HG03135 (cell line): ENCODE measurements around the gene KCNC4.

ENCODE experiments used
- ATAC-seq: cut with Tn5 transposase; IDR thresholded peaks from one replicate; pipeline ENCODE4 v1.9.1; 2021; ENCODE audit warnings: mild to moderate bottlenecking, moderate library complexity; ENCODE audit not compliant: unreplicated experiment

KCNC4 gene

DNA sequence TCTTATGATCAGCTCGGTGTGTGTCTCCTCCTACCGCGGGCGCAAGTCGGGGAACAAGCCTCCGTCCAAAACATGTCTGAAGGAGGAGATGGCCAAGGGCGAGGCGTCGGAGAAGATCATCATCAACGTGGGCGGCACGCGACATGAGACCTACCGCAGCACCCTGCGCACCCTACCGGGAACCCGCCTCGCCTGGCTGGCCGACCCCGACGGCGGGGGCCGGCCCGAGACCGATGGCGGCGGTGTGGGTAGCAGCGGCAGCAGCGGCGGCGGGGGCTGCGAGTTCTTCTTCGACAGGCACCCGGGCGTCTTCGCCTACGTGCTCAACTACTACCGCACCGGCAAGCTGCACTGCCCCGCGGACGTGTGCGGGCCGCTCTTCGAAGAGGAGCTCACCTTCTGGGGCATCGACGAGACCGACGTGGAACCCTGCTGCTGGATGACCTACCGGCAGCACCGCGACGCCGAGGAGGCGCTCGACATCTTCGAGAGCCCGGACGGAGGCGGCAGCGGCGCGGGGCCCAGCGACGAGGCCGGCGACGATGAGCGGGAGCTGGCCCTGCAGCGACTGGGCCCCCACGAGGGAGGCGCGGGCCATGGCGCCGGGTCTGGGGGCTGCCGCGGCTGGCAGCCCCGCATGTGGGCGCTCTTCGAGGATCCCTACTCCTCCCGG is 1.5 kb downstream of the KCNC4 start:
- ATAC-seq: no peak

DNA sequence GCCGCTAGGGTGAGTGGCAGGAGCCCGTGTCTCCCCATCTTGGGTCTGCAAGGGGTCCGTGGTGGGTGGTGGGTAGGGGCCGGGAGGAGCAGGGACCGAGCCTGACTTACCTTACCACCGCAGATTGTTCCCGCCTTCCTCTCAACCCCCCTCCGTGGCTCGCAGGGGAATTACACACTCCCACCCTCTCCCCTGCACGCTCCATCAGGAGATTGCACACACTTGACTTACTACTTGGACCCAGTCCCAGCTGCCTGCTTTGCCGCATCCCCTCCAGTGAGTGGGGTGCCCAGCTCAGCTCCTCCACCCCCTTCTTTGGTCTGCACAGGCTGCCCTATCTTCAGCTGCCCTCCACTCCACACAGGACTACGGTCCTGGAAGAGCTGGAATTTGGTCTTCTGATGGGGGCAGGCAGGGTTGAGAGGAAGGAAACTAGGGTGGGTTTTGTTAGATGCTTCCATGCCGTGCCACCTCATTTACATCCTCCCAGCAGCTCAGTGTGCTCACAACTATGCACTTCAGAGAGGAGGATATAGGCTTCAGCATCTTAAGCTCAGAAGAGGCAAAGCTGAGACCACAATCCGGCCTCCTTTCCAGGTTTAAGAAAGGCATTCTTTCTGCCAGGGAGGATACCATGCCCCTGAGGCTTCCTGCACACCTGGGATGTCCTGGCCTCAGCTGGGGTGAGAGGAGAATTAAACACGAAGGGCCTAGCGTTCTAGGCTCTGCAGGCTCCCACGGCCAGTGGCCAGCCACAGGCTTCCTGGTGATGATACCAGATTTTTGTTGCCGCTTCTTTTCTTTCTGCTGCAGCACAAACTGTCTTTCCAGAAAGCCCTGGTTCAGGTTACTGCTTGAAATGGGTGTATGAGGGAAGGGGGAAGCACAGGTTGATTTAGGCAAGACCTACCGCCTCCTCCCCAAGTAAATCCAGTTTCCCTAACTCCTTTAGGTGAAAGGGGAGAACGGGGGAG is 2.3 kb downstream of the KCNC4 start:
- ATAC-seq: no peak

DNA sequence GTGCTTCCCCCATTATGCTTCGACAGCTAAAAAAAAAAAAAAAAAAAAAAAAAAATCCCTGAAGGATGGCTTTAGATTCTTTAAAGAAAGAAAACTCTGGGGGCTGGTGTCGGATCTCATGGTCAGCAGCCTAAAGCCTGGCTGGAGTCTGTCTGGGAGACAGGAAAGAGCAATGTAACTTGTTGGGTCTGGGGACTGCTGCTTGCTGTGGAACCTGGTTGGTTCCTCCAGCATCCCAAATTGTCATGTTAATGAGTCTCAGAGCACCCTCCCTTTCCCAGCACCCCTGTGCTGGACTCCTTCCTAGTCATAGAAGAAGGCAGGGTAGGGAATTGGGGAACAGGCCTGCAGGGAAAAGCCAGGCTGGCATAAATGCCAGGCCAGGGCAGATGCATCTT is 3.0 kb downstream of the KCNC4 start:
- no peak for ATAC-seq

DNA sequence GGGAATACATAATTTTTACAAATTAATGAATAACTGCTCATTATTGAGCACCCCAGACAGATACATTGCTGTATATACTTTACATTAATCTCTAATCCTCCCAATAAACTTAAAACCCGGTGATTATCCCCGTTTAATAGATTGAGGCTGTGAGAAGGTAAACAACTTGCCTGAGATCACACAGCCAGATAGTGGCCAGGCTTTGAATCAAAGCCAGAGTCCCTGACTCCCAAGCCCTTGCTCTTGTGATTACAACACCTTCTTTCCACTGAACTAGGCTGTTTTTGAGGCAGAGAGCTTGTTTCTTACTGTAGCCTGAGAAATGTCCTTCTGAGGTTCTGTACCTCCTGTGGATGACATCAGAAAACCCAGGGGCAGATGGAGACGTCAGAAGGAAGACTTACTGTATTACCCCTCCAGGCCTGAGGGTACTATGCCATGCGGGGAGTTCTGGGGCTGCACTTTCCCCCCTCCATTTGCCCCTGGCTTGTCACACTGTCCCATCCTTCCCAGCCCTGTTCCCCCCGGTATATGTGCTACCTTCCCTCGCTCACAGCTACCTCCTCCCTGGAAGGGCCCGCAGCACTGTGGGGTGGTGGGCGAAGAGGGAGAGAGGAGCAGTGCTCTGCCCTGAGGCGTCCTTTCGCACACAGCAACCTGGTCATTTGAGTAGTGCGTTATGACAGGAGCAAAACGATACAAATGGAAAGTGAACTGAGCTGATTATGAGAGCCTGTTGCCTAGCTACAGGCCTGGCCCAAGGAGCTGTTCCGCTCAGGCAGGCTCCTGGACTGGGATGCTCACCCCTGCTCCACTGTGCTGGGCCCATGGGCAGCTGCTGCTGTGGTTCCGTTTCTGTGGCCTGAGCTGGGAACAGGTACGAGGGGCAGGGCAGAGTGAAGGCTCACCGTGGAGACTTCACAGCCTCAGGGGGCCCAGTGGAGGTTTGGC is 4.6 kb downstream of the KCNC4 start:
- no peak for ATAC-seq

DNA sequence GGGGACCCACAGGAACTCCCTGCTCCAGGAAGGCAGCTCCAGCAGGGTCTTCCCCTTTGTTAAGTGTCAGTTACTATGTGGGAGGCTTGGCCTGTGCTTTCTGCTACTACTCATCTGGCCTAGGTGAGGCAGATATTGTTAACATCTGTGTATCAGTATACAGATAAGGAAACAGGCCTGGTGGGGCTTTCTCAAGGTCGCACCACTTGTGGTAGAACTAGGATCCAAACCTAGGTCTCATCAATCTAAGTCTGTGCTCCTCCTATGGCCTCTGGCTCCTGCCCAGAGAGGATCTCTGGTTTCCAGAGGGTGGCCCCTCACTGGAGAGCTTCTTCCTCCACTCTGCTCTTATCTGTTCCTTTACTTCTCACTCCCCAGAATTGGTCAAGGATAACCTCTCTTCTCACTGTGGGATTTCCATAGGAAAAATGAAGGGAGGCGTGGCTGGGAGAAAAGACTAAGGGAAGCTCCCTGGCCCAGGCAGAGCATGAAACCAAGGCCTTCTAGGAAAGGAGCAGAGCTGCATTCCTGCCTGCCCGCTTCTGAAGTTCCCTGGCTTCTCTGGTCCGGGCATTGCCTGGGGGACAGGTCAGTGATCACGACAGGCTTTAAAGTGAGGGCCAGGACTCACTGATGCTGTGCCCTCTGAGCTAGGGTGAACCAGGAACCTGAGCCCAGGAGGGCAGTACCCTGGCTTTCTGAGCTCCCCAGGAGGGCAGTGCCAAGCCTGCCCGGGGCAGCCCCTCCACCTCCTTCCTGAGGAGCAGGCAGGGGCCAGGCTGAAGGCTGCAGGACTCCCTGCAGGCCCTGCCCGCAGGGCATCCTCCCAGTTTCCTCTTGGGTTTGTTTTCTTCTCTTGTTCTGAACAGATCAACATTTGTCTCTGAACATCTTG is 5.8 kb downstream of the KCNC4 start:
- ATAC-seq: no peak

DNA sequence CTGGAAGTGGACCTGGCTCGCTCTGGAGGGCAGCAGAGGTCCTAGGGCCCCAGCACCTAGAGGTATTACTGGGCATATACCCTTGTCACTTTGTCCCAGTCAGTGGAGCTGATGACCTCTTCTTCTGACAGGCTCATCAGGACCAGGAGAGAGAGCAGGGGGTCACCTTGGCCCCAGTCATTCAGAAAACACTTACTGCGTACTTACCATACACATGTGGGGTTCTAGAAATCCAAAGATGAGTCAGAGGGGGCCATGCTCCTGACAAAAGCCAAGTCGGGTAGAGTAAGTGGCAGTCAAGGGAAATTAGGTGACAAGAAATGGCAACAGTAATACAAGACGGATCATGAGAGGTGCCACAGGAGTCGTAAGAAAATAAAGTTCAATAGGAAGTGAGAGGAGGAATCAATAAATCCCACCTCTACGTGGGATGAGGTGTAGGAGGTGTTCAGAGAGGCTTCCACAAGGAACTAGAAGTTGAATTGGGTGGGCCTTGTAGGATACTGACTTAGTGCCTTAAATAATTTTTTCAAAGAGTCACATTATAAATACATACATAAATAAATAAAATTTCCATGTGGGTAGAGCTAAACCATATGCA is 6.8 kb downstream of the KCNC4 start:
- ATAC-seq: no peak

DNA sequence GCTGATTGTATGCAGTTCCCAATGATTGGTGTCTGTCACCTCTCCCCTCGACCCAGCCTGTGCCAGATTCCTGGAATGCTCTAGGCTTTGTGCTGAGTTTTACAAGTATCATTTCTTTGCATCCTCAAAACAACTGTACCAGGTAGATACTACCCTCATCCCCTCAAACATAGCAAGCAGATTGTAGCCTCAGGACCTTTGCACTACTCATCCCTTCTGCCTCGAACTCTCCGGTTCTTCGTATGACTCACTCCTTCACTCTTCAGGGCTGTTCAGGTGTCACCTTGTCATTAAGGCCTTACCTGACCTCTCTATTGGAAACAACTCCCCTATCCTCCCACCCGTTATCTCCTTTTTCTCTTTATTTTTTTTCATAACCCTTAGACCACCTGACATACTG is 8.0 kb downstream of the KCNC4 start:
- ATAC-seq: no peak

DNA sequence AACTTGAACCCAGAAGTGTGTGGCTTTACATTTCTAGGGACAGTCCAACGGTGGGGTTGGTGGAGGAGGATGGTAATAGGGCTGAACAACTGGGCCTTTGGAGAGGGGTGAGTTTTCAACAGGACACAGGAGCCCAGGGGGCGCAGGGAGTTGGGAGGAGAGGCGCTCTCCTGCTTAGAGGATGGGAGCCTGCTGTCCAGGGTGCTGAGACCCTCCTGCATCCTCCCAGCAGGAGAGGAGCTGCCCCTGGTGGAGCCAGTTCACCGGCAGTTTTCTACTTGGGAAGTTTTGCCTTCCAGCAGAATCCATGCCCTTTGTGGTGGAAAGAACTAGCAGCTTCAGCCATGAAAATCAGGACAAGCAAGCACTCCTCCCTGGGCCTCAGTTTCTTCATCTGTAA is 8.6 kb downstream of the KCNC4 start:
- ATAC-seq: no peak

DNA sequence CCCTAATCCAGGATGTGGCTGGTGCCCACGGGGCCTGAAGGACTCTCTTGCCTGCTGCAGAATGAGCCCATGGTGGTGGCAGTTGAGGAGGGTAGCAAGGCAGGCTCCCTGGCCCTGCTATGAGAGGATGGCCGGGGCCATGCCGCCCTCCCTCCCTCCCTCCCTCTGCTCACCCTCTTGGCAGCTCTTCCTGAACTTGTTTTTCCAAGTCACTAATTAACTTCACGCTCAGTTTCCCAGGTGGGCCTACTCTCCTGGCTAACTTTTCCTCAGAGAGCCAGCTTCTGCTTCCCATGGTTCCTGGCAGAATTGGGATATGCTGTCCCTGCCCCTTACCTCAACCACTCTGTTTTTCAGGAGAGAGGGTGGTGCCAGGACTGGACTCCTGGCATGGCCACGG is 10.2 kb downstream of the KCNC4 start:
- no peak for ATAC-seq

DNA sequence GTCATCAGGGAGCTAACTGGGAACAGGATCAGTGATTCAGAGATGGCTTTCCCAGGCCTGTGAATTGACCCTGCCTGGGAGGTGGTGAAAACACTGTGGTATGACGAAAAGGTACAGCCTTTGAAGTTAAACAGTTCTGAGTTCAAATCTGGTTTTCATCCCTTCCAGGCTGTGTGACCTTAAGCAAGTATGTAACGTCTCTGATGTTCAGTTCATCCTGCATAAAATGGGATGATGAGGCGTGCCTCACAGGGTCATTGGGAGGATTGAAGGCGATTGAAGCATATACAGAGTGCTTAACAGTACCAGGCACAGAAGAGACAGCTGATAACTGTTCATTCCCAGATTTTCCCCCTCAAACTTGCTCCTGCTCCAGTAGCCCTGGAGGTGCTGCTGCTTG is 11.0 kb downstream of the KCNC4 start:
- no peak for ATAC-seq

DNA sequence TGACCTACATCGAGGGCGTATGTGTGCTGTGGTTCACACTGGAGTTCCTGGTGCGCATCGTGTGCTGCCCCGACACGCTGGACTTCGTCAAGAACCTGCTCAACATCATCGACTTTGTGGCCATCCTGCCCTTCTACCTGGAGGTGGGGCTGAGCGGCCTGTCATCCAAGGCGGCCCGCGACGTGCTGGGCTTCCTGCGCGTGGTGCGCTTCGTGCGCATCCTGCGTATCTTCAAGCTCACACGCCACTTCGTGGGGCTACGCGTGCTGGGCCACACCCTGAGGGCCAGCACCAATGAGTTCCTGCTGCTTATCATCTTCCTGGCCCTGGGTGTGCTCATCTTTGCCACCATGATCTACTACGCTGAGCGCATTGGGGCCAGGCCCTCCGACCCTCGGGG is 13.0 kb downstream of the KCNC4 start:
- no peak for ATAC-seq

DNA sequence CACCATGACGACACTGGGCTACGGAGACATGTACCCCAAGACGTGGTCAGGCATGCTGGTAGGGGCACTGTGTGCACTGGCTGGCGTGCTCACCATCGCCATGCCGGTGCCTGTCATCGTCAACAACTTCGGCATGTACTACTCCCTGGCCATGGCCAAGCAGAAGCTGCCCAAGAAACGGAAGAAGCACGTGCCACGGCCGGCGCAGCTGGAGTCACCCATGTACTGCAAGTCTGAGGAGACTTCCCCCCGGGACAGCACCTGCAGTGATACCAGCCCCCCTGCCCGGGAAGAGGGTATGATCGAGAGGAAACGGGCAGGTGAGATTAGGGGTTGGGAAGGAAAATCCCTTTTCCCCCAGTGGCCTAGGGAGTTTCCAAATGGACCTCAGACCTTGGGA is 13.5 kb downstream of the KCNC4 start:
- no peak for ATAC-seq

DNA sequence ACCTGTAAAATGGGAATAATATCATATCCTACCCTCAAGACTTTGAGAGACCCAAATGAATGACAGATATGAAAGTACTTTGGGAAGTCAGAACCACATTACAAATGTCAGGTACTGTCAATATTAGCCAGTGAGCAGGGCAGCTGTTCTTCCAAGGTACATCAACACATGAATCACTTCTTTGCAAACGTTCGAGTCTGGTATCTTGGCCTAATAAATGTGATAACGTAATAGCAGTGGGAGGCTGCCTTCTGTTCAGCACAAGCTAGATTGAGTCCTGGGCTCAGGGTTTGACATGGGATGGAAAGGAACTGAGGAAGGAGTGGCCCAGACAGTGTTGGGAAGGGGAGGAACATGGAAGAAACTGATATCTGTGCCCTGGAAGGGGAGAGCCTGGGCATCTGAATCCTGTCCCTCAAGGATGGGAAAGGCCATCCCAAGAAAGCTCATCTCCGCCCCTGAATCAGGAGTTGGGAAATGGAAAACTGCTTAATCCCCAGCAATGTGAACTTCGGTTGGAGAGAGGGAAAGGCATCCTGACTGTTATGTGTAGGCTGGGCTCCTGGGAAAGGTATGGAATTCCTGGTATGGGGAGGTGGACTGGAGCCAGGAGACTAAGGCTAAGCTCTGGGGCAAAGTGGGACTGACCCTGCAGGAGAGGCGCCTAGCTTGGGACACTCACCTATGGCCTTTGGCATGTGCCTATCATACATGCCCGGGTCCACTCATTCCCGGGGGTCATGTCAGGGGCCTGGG is 14.3 kb downstream of the KCNC4 start:
- ATAC-seq: no peak

DNA sequence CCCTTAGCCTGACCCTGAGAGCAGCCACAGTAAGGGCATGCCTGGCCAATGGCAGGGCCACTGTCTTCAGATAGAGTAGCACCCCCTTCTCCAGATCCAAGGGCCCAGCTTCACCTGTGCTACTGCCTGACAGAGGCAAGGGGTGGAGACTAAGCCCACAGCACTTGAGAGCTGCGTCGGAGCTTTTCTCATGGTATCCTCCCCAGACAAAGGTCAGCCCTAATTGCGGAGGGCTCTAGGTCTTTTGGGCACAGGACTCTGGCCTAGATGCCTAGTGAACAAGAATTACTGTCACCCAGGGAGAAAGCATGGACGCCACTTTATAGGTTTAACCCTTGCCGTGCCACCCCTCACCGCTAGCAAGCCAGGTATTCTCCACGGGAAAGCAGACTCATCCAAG is 15.1 kb downstream of the KCNC4 start:
- ATAC-seq: no peak

DNA sequence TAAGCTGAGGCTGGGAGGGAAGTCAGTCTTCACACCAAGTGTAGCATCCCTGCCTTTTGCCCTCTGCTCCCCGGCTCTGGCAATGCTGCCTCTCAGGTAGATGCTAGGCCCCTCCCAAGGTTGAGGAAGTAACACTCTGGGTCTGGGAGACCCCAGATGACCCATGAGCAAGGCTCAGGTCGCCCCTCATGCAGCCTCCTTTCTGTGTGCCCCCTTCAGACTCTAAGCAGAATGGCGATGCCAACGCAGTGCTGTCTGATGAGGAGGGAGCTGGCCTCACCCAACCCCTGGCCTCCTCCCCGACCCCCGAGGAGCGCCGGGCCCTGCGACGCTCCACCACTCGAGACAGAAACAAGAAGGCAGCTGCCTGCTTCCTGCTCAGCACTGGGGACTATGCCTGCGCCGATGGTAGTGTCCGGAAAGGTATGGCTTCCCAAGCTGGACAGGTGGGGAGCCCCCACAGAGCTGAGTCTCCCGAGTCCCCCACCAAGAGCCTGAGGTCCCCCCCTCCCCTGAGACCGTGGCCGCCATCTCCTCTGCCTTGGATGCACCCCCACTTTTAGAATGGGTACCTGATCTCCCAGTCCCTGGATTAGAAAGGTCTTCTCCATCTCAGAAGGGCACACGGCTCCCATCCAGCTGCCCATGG is 15.8 kb downstream of the KCNC4 start:
- ATAC-seq: no peak

DNA sequence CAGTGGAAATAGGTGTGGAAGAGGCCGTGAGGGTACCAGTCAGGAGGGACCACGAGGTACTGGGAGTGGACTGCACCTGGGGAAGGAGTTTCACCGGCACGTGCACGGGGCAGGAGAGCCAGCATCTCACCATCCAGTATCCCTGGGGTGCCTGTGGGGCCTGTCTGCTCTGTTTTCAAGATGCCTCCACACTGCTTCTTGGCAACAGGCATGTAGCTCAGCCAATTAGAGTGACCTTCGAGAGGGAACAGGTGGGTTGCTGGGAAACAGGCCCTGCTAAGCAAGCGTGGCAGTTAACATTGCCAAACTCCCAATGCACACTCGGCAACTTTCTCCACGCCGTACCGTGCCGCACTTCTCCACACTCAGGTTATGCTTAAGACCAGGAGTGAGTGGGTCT is 17.7 kb downstream of the KCNC4 start:
- ATAC-seq: no peak

DNA sequence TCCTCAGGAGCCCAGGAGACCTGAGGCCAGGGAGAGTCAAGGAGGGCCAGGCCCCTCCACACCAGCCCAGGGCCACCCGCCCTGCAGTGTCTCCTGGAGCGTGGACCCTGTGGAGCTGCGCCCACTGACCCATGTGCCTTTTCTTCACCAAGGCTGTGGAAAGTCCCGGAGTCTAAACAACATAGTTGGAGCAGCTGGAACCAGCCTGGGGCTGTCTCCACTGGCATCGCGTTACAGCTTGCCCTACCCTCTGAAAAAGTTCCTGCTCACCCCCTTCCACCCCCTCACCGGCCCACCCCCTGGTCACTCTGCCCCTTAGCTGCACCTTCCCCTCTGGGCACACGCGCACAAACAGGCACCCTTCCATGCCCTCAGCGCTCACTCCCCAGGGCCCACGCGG is 18.3 kb downstream of the KCNC4 start:
- no peak for ATAC-seq

DNA sequence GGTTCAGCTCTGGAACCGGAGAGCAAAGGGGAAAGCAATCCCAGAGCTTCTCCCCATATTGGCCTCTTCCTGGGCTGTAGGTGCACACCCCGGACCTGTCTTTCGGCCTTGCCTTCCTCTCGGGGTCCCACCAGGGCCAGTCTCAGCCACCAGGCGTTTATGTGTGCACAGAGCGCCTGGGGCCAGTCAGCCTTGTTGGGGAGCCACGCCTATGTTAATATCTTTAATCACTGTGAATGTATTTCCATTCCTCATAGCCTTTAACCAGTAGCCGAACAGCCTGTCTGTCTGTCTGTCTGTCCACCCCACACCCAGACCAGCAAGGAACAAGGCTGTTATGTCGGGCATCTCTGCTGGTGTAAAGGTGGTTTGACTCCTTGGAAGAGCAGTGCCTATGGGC is 18.8 kb downstream of the KCNC4 start:
- ATAC-seq: no peak
